Stimulated activated CD4-positive, alpha-beta T cell treated with anti-CD3 and anti-CD28 coated beads, TNF-alpha, amount 100 ng/mL, for 24 hours (primary cell): ENCODE measurements around the gene LGSN.
"Not testable (repeated sequence)": the region's sequence is repeated elsewhere in the genome, so short reads cannot be mapped to it uniquely, and the experiment has no call there.

Source experiments
- DNase-seq, 3 experiments: peaks; one replicate each; pipeline ENCODE4 v3.0.0-alpha.2; 2020; ENCODE audit warnings: low read depth in 3 of 3

Gene LGSN

GRCh38 chr6:63236398-63236817 is 83.4 kb downstream of the LGSN start:
- DNase-seq: no peak

DNA sequence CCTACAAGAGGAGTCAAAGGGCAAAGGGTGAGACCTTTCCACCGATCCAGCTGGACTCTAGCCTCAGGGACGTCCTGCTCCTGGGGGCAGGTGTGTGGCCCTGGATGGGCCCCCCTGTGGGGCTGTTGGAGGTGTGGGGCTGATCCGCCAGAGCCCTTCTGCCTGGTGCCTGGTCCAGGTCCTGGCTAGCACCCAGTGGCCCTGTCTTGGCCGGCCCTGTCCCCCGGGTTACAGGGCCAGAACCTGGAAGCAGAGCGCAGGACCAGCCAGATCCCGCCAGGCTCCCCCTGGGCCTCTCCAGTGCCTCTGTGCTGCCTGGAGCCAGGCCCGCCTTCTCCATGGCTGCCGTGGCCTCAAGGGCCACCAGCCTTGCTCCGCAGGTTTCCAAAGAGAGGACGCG is 89.3 kb downstream of the LGSN start:
- DNase-seq: not testable (repeated sequence)

DNA sequence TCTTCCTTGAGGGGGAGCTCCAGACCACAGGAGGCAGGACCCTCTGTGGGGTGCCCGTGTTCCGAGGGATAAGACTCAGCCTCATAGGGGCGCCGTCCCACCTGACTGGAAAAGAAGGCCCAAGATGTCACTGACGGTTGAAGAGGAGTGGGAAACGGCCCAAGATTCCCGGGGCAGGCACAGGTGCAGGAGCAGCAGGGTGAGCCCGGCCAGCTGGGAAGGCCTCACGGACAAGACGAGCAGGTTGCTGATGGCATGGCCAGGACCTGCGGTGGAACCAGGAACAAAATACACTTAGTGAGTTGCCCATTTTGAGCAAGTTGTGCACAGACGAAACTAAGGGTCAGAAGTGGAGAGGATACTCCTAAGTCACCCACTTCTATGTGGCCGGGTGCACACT is 89.8 kb downstream of the LGSN start:
- not testable (repeated sequence) for DNase-seq

GRCh38 chr6:63227928-63228894 is 91.6 kb downstream of the LGSN start:
- DNase-seq: not testable (repeated sequence)

- DNase-seq: not testable (repeated sequence)
These were observed 93.8 kb downstream of the LGSN start for GRCh38 chr6:63225987-63226386.
